HG03097 (cell line): ENCODE measurements around the gene GPX1.
"Not testable (repeated sequence)": the region's sequence is repeated elsewhere in the genome, so short reads cannot be mapped to it uniquely, and the experiment has no call there.

Source experiments
- ATAC-seq: cut with Tn5 transposase; IDR thresholded peaks from one replicate; pipeline ENCODE4 v1.9.1; 2021; ENCODE audit not compliant: unreplicated experiment, low FRiP score

Gene GPX1

DNA sequence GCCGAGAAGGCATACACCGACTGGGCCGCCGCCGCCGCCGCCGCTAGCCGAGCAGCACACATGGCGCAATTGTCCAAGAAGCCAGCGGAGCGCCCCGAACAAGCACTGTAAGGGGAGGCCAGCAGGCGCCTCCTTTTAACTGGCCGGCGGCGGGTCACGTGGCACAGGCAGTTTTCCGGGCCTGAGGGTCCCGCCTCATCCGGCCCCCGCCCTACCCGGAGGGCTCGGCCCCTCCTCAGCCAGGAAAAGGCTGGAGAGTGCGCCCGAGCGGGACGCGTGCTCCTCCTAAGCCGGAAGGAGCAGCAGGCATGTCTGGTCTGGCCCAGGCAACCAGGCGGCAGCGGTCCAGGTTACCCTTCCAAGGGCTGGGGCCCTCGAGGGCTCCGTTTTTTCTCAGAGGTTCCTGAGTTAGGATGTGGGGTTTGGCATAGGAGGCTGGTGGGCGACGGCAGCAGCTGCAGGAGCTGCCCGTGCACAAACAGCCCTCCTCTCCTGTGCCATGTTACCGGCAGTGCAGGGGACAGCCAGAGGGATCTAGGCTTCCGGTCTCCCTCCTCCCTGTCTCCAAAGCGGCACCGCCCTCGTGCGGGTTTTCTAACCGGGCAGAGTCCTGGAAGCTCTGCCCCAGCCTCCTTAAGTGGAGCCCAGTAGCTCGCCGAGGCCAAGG lies at the start of gene GPX1:
TSS of gene GPX1 (minus strand) at position 137 of the 667 bp plus-strand sequence. CDS start at position 62, 75 bp downstream.
- ATAC-seq, result peak; percentile 79

DNA sequence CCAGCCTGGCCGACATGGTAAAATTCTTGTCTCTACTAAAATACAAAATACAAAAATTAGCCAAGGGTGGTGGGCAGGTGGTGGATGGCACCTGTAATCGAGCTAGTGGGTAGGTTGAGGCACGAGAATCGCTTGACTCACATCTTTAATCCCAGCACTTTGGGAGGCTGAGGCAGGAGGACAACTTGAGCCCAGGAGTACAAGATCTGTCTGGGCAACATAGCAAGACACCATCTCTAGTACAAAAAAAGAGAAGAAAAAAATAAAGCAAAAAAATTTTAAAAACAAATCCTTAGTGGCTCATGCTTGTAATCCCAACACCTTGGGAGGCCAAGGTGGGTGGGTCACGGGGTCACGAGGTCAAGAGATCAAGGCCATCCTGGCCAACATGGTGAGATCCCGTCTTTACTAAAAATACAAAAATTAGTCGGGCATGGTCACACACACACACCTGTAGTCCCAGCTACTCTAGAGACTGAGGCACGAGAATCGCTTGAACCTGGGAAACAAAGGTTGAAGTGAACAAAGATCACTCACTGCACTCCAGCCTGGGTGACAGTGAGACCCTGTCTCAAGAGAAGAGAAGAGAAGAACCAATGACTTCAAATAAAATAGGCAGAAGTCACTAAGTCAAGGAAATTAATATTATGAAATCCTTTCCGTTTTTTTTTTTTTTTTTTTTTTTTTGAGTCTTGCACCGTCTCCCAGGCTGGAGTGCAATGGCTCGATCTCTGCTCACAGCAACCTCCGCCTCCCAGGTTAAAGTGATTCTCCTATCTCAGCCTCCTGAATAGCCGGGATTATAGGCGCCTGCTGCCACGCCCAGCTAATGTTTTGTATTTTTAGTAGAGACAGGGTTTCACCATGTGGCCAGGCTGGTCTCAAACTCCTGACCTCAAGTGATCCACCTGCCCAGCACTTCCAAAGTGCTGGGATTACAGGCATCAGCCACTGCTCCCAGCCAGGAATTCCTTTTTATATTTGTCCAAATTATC lies 48.7 kb upstream of the GPX1 start:
- no peak for ATAC-seq

- not testable (repeated sequence) for ATAC-seq
Observed at GRCh38 chr3:49405570-49405969, 47.4 kb upstream of the GPX1 start.

GRCh38 chr3:49403891-49404290 lies 45.7 kb upstream of the GPX1 start:
- no peak for ATAC-seq

GRCh38 chr3:49401766-49402165 lies 43.6 kb upstream of the GPX1 start:
- no peak for ATAC-seq

GRCh38 chr3:49399461-49399860 lies 41.3 kb upstream of the GPX1 start:
- no peak for ATAC-seq

- no peak for ATAC-seq
Observed at GRCh38 chr3:49397470-49397869, 39.3 kb upstream of the GPX1 start.

DNA sequence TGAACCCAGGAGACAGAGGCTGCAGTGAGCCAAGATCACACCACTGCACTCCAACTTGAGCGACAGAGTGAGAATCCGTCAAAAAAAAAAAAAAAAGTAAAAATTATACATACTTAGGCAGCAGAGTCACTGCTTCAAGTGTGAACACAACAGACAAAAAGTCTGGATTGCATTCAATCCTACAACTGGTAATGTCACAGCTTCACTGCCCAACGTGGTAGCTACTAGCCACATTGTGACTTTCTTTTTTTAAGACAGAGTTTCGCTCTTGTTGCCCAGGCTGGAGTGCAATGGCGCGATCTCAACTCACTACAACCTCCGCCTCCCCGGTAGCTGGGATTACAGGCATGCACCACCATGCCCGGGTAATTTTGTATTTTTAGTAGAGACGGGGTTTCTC lies 33.2 kb upstream of the GPX1 start:
- not testable (repeated sequence) for ATAC-seq

DNA sequence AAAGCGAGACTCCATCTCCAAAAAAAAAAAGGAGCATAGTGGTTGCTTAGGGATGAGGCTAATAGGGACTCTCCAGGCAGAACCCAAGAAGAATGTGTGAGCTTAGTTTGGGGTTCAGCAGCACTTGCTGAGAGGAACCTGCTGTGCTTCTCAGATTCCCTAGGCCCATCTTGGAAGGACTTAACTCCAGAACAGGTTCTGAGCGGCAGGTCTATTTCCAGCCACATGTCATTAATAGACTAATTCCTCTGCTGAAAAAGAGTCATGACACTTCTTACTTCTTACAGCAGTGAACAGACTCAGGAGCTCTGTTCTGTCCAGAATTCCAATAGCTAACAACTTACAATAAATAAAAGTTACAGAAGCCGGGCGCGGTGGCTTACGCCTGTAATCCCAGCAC lies 31.1 kb upstream of the GPX1 start:
- no peak for ATAC-seq

DNA sequence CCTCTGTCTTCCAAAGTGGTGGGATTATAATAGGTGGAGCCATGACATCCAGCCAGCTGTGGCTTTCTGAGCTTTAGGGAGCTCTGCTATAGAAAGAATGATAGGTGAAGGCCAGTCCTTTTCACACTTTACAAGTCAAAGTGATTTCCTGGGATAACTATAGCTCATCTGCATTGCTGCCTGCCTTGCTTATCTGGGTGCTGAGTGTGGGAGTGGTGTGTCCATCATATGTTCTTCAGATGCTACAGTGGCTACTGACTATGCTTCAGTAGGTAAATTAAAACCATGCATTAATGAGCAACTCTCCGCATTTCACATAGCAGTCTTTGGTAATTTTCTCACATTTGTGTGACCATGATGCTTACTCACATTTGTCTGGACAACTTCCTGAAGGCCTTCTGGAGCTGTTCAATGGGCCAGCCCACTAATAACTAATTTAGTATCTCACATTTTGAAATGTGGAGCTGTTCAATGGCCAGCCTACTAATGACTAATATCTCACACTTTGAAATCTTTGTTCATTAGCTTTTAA lies 30.2 kb upstream of the GPX1 start:
- no peak for ATAC-seq

- no peak for ATAC-seq
Observed at GRCh38 chr3:49387721-49388120, 29.6 kb upstream of the GPX1 start.

DNA sequence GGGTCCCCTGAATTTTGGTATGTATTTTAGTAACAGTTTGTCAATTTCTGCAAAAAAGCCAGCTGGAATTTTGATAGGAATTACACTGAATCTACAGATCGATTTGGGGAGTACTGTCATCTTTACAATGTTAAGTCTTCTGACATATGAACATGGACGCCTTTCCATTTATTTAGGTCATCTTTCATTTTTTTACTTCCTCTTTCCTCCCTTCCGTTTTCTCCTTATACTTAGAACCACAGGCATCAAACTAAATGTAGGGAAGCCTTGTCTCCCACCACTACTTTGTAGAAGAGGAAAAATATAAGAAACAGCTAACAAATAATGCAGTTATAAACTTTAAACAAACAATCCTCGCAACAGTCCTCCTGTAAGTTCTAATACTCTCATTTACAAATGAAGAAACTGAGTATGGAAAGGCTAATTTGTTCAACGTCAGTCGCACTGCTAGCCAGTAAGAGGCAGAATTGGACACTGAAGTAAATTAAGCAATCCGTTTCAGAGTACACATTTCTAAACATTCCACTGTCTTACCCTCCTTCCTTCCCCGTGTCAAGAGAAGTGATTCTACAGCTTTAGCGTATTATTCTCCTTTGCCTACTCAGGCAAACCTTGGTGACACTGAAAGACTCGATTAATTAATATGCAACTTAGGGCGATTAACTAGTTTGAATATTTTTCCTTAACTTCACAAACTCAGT lies 28.1 kb upstream of the GPX1 start:
- ATAC-seq, result no peak

DNA sequence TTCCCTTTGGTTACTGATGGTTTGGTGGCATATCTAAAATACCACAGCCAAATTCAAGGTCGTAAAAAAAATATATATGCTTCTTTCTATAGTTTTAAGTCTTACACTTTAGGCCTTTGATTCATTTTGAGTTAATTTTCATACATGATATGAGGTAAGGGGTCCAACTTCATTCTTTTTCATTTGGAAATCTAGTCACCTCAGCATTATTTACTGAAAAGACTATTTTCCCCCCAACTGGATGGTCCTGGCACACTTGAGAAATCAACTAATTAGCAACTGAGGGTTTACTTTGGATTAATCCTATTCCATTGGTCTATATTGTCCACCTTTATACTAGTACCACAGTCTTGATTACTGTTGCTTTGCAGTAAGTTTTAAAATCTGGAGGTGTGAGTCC lies 27.5 kb upstream of the GPX1 start:
- ATAC-seq, result no peak

DNA sequence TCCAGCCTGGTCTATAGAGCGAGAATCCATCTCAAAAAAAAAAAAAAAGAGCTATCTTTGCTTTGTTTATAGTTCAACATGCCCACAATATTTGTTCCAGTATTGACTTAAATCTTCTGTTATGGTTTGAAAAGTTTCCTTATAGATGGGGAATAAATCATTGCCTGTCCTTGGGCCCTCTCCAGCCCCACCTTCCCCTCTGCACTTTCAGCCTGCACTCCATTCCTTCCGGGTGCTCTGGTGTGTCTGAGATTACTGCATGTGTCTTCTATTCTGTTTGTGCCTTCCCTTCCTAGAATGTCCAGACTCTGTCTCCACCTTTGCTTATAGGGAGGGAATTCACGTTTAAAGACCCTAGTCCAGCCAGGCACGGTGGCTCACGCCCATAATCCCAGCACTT lies 25.2 kb upstream of the GPX1 start:
- no peak for ATAC-seq

- ATAC-seq, result no peak
Observed at GRCh38 chr3:49378249-49378895, 20.2 kb upstream of the GPX1 start.

GRCh38 chr3:49377483-49377882 lies 19.3 kb upstream of the GPX1 start:
- ATAC-seq, result no peak

DNA sequence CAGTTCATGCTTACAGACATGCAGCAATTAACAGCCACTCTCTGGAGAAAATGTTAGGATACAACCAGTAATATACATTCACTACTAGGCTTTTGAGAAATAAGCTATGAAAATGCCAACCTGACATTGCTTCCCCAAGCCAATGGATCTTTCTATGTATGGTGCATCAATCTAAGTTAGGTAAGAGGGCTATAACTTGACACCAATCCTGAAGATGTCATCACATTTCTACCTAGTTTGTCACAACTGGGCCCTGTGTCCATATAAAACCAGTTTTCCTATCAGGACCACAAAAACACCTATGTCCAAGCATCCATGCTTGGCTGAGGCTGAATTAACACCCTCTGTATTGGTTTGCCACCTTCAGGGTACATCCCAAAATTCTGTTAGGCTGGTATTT lies 13.8 kb upstream of the GPX1 start:
- no peak for ATAC-seq

DNA sequence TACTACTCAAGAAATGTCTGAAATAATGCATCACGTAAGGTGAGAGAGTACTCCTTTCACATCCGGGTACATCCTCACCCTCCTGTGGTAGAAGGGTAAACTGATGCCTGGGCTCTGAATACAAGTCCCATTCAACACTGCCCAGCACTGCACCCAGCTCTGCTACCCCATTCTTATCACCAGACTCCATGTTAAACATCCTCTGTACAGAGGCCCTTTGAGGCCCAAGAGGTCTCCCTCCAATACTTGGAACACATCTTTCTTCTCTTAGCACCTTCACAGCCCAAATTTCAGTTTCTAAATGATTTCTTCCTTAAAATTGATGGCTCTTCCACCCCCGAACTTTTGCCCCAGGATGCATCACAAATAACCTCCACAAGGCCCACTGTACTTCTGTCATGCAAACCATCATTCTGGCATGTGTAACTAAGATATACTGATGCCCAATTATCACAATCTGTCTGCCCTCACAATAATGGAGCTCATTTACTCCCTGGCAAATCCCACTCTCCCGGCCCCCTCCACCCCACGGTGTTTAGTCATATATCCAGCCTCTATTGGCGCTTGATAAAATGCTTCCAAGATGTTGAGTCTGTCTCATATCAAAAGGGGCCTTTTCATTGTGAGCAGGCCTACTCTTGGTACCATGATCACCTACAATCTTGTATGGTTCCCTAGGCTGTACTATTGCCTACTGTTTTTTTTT lies 12.6 kb upstream of the GPX1 start:
- ATAC-seq, result no peak

DNA sequence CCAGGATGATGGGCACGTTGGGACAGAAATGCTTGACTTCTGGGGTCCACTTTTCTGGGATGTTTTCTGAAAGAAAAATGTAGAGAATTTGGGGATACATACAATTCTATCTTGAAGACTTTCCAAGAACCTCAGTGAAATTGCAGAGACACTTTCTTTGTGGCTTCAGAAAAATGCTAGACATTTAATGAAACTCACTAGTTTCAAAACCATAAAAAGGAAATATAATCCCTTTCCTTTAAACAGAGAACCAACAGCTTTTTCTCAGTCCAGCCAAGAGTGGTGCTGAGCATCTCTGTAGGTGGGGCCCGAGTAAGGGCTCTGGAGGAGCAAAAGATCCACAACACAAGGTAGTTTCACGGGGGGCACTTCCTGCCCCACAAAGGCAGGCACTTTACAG lies 4.4 kb upstream of the GPX1 start:
- ATAC-seq, result no peak

DNA sequence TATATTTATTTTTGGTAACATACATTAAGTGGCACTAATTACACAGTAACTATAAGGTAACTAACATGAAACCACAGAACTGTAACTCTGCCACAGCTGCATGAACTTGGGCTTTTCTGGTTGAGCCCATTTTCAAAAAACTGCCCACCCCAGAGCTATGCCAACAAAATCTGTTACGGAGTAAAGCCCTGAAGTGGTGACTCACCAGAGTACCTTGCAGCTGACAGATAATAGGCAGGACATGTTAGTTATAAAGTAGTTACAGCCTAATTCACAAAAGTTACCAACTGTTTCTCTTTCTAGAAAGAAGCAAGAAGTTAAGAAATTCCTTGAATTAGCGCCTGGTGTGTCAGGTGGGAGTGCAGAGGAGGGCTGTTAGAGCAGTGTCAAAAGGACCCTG lies 1.5 kb upstream of the GPX1 start:
- no peak for ATAC-seq
